RCC 7860 (cell line): ENCODE measurements around the gene ST3GAL4.
A peak's percentile ranks its signal among the peaks of the same experiment; 100 is the strongest.
"Not testable (repeated sequence)": the region's sequence is repeated elsewhere in the genome, so short reads cannot be mapped to it uniquely, and the experiment has no call there.

Source experiments
- DNase-seq: peaks from one replicate; pipeline ENCODE4 v3.0.0-alpha.2; 2015; ENCODE audit warnings: low spot score
- FAIRE-seq: peaks from 2 replicates; lab custom pipeline; 2012; peaks lifted over from hg19 to GRCh38; lab: Jason Lieb, UNC

The ST3GAL4 gene

DNA sequence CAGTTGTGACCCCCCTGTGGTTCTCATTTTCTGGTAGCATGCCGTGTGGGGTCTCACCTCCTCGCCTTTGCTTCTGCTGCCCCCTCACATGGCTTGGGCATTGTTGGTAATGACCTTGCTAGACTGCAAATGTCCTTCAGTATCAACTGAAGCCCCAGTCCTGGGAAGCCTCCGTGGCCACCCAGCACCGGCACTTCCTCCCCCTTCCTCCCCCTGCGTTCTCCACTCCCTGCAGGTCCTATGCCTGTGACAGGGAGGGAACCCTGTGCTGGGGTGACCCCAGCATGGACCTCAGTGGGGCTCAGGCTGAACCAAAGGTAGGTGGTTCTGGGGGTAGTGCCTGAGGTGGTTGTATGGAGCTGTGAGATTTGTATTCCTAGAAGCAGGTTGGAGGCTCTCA is 5.9 kb downstream of the ST3GAL4 start:
- DNase-seq (no peak), FAIRE-seq (no peak)

DNA sequence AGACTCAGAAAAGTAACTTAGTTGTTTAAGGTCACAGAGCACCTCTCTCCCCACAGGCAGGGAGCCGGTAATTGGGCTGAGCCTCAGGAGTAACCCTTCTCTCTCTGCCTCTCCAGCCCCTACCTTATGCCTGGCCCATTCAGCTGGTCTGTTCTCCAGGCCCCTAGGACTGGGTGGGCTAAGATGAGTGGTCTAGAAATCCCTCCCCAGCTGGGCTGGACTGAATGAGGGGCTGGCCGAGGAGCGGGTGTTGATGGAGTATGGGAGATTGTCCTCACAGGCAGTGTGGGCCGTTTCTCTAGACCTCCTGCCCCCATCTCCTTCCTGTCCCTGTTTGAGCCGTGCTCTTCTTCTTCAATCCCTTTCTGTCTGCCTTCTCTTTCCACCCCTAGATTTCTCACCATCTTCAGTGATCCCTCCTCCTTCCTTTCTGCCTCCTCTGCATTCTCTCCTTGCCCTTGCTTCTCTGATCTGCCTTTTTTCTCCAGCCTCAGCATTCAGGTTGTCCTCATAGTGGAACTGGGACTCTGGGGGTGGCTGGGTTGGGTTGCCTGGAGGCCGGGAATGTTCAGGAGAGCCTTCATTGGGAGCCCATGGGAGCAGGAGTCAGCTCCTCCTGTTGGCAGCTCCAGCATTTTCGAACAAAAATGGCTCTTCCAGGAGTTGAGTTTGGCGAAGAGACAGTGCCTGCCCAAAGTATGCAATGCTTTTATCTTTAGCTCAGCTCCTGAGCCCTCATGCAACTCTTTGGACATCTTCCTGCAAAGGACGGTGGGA is 7.6 kb downstream of the ST3GAL4 start:
- FAIRE-seq (no peak), DNase-seq (no peak)

DNA sequence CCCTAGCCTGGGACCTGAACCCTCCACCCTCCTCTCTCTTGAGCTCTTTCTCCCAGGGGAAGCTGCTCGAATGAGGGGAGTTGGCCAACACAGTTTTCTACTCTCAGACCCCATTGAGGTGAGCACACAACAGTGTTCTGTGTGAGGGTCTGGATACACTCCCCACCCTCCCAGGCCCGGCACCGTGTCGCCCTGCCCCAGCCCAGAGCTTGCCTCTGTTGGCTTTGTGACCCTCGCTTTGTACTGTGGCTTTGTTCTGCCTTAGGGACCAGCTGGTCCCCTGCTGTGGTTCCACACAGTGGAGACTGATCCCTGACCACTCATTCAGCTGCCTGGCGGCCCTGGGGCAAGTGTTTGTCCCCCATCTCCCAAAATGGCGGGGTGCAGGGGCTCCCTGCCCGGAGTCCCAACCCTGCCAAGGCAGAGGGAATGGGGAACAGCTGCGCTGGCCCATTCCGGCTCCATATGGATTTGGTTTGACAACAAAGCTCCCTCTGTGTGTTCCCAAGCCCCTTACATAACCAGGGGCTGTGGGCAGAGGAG is 8.3 kb downstream of the ST3GAL4 start:
- FAIRE-seq (no peak), DNase-seq (no peak)

DNA sequence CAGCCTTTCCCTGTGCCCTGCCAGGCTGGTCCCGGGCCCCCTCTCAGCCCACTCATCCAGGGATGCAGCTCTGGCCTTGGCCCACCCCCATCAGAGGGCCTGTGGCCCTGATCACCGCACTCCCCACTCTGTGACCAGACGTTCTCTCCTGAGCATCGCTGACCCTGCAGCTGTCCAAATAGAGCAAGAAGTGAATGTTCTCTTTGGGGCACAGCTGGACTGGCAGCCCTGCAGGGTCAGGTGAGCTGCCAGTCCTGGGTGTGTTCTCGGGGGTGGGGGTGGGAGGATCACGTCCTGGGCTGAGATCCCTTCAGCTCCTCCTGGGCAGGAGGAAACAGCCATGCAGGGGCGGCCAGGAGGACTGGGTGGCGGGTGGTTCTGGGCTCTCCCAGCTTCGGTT is 9.2 kb downstream of the ST3GAL4 start:
- DNase-seq, FAIRE-seq: not testable (repeated sequence)

DNA sequence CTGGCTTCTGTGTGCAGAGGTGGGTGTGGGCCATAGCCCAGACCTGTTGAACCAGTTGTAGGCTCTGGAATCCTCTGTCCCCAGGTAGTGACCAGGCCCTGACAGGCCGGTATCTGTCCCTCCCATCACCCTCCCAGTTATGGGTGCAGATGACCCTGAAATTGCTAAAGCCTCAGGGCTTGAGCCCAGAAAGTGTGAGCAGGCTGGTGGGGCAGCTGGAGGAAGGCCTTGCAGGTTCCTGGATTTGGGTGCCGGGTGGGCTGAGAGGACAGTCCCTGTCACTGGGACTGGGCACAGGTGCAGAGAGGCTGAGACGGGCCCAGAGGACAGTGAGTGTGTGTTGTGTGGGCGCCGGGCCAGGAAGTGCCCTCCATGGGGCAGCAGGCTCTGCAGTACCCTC is 10.0 kb downstream of the ST3GAL4 start:
- not testable (repeated sequence) for FAIRE-seq, DNase-seq

DNA sequence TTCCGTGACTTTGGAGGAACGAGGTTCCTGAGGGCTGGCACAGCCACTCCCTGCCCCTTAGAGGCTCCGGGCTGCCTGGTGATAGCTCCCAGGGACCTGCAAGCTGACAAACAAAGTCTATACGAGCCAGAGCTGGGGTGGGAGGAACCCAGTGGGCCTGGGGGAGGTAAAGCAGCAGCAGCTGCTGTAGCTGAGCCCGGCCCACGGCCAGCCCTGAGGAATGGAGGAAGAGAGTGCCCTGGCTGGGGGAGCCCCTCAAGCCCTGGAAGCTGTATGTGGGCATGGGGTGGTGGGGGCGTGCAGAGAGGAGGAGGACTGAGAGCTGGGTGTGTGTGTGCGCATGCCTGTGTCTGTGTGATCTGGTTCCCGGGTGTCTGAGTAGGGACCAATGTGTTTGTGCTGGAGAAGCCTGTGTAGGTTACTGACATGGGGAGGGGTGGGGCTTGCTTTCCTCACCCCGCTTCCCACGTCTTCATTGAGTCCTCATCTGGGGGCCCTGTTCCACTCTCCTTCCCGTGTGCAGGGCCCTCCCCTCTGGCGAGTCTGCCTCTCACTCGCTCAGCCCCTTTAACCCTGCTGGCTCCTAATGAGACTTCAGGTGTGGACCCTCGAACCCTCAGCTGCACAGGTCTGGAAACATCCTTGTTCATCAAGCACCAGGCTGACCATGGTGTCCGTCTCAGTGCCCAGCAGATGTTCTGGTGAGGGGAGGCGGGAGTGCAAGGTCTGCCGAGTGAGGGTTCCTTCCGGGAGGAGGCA is 10.8 kb downstream of the ST3GAL4 start:
- FAIRE-seq (no peak), DNase-seq (no peak)

DNA sequence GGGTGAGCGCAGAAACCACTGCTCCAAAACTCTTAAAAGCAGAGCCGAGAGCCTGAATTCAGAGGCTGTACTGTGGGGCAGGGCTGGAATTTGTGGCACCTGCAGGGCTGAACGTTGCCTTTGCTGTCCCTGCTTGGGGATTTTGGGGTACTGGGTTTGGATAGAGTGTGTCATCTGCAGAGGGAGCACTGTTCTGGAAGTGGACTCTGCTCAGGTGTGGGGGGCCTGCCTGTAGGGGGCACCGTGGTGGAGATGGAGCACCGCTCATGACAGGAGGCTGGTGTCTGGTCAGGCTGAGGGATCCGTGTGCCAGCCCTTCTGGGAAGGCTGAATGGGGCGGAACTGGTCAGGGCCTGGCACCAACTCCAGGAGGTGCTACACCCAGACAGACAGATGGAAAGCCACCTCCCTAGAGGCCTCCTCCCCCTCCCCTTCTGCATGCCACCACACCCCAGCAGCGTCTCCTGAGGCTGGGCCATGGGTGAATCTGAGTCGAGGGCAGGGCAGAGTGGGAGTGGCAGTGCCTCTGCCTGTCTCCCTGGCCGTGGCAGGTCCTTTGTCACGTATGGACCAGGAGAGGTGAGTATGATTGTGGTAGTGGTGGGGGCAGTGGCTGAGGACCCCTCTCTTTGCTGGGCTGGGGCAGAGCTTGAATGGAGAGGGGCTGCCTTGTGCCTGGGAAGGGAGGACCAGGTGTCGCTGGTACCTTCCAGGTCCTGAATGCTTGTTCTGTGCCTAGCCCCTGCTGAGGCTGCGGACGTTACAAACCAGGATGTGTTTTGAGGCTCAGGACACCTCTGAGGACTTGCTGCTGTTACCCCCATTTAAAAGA is 11.6 kb downstream of the ST3GAL4 start:
- DNase-seq, FAIRE-seq: not testable (repeated sequence)

DNA sequence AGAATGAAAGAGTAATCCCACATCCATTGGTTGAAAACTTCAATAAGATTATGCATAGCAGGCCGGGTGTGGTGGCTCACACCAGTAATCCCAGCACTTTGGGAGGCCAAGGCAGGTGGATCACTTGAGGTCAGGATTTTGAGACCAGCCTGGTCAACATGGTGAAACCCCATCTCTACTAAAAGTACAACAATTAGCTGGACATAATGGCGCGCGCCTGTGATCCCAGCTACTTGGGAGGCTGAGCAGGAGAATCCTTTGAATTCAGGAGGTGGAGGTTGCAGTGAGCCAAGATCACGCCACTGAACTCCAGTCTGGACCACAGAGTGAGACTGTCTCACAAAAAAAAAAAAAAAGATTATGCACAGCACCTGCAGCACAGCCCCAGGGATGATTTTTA is 12.3 kb downstream of the ST3GAL4 start:
- DNase-seq, FAIRE-seq: not testable (repeated sequence)

DNA sequence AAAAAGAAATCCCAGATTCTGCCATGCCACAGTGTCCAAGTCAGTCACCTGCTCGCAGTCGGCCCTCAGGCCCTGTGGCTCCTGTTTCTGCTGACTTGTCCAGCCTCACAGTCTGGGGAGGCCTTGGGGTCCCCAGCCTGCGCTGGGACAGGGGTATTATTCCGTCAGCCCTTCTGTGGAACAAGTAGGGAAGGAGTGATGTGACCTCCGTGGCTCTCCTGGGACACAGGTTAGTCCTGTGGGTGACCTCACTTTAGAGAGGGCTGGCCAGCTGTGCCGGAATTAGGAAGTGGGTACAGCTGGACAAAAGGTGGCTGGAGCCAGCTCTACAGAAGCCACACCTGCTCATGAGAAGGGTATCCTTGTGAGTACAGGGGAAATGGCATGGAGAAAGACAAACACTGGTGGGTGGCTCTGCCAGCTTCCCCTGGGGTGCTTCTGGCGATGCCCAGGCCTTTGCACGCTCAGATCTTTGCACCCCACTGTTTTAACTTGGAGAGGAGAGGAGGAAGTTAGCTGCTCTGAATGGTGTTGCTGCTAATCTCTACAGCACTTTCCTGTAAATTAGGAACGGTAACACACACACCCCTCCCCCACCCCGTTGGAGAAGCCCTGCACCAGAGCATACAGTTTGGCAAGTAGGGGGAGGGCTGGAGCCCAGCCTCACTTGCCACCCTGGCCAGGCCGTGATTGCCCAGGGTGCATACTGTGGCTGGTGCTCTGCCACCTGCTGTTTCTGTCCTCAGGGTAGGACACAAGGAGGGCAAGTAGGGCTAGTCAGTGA is 13.0 kb downstream of the ST3GAL4 start:
- not testable (repeated sequence) for FAIRE-seq

DNA sequence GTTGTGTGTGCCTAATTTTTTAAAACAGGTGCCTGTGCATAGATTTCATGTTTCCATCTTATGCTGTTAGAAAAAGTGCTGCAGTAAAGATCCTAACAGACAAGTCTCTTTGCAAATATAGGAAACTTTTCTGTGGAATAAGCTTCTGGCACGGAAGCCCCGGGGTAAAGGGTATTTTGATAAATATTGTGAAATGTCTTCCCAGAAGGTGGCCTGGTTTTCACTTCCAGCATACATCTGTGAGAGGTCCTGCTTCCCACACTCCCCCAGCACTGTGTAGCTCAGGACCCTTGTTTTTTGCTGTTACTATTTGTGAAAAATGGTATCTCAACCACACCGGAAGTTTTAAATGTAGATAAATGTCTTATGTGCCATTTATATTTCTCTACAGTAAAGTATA is 14.5 kb downstream of the ST3GAL4 start:
- FAIRE-seq (no peak), DNase-seq (no peak)

More for the DNA sequence above, 13.0 kb downstream of the ST3GAL4 start:
- DNase-seq, result not testable (repeated sequence)

DNA sequence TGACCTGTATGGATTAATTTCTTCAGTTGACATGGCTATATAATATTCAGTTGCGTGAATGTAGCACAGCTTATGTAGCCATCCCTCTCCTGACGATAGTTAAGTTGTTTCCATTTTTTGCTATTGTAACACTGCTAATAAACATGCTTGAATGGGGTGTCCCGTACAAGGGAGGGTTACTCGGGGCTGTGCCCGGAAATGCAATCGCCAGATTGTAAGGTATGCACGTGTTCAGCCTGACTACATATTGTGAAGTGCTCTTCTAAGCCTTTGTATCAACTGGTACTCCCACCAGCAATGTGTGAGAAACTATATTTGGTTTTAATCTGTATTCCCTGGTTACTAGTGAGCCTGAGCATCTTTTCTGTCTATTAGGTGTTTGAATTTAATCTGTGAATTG is 16.1 kb downstream of the ST3GAL4 start:
- DNase-seq, result no peak
- no peak for FAIRE-seq

DNA sequence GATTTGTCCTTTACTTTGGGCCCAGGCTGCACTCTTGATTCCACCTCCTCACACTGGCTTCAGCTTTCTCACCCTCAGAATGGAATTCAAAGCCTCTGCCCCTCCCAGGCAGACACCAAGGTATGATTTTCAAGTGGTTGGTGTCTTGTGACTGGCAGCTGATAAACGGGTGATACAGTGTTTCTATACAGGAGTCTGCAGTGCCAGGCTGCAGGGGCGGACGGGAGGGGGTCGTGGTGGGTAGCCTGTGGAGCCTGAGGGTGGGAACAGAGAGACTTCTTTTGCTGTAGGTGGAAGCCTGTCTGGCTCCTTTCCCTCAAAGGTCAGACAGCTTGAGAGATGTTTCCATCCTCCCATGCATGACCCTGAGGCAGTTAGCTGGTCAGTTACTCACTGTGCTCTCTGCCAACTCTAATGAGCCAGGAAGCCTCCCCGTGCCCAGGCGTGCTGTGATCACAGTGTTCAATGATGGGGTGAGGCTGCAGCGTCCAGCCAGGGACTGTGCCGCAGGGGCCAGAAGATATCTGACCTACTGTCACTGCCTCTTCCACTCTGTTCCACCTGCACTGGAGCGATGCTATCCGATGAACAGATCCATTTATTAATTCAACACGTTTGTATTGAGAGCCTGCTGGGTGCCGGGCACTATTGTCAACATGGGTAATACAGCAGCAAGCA is 18.0 kb downstream of the ST3GAL4 start:
- DNase-seq (peak; percentile 6), FAIRE-seq (peak; percentile 83)

DNA sequence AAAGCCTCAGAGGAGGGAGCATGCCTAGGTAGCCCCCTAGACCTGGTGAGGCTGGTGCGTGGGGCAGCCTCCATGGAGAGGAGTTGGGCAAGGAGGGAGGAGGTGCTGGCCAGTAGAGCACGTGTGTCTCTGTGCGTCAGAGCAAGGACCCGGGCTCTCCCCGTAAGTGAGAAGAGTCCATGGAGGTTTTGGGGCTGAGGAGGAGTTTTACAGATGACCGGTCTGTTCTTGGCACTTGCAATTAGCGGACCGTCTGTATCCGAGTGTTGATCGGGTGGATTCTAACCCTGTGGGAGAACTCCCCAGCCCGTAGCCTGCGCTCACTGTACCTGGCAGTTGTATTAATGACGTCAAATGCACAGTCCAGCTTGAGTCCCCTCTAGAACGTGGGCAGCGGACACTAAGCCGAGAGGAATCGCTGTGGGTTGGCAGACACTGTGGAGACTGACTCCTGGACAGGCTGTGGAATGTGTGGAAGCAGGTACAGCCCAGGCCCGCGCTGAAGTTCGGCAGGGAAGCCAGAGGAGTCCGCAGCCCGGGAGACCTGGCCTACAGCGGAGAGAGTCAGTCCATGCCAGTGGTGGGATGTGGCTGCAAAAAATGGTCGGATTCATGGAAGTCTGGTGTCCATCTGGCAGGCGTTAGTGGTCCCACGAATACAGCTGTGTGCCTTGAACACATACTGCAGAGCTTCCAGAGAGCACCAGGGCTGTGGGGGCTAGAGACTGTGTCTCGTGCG is 19.2 kb downstream of the ST3GAL4 start:
- not testable (repeated sequence) for FAIRE-seq, DNase-seq

DNA sequence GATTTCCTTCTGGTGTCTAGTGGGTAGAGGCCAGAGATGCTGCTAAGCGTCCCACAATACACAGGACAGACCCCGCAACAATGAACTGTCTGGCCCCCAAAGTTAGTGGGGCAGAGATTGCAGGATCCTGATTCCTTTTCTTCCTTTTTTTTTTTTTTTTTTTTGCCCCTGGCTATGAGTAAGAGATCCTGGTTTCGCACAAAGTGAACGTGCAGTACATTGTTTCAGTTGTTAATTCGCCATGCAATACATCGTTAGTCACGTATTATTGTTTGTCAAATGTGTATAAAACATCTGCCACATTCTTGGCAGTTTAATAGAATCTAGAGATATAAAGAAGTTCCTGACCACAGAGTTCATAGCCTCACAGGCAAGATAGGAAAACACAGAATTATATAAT is 20.2 kb downstream of the ST3GAL4 start:
- DNase-seq (no peak), FAIRE-seq (no peak)

DNA sequence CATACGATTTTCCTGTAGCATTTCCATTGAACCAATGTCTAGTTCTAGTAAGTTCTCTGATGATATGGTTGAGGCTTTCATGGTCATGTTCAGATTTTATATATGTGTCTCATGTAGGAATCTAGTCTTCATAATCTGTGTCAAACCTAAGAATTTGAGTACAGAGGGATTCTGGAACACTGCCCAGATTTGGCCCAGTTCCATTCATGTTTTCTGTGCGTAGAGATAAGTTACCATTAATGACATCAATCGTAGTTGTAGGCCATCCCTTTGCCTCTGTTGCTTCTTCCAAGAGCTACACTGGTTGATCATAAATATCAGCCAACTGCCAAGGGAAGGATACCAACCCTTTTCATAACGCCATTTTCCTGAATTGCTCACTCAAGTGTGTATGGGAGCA is 23.3 kb downstream of the ST3GAL4 start:
- no peak for DNase-seq
- FAIRE-seq, result no peak

DNA sequence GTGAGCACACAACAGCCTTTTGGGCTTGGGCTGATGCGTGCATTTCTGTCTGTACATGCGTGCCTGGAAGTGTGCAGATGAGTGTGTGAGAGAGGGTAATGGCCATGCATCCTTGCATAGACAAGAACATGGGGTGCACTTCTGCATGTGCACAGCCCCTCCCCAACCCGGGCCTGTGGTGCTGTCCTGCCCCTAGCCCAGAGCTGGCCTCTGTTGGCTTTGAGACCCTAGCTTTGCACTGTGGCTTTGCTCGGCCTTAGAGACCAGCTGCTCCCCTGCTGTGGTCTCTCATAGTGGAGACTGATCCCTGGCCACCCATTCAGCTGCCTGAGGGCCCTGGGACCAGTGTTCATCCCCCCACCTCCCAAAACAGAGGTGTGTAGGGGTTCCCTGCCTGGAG is 25.4 kb downstream of the ST3GAL4 start:
- FAIRE-seq (no peak), DNase-seq (no peak)

DNA sequence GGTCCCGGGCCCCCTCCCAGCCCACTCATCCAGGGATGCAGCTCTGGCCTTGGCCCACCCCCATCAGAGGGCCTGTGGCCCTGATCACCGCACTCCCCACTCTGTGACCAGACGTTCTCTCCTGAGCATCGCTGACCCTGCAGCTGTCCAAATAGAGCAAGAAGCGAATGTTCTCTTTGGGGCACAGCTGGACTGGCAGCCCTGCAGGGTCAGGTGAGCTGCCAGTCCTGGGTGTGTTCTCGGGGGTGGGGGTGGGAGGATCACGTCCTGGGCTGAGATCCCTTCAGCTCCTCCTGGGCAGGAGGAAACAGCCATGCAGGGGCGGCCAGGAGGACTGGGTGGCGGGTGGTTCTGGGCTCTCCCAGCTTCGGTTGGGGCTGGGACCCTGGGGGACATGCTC is 26.5 kb downstream of the ST3GAL4 start:
- FAIRE-seq, DNase-seq: not testable (repeated sequence)

DNA sequence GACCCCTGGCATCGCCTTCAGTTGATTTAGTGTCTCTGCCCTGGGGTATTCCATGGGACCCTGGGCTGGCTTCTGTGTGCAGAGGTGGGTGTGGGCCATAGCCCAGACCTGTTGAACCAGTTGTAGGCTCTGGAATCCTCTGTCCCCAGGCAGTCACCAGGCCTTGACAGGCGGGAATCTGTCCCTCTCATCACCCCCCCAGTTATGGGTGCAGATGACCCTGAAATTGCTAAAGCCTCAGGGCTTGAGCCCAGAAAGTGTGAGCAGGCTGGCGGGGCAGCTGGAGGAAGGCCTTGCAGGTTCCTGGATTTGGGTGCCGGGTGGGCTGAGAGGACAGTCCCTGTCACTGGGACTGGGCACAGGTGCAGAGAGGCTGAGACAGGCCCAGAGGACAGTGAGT is 27.2 kb downstream of the ST3GAL4 start:
- DNase-seq, FAIRE-seq: not testable (repeated sequence)
